H9 (cell line): ENCODE measurements around the gene IMPA2. TPM values are rescaled to one million over a fixed set of nuclear protein-coding genes. Genes with fewer than 3 reads are reported as not detected.

Experiments
- DNase-seq: peaks from one replicate; pipeline ENCODE4 v3.0.0-alpha.2; 2017
- H2AFZ ChIP-seq: one replicate; pipeline ENCODE4 v1.6.1; 2013; ENCODE audit warnings: mild to moderate bottlenecking, low read length, control low read depth, moderate library complexity
- H2AK5ac ChIP-seq: 2 replicates; pipeline ENCODE4 v1.6.1; 2013; ENCODE audit warnings: low read length, control low read depth, mixed read lengths; ENCODE audit not compliant: insufficient read length
- H2BK120ac ChIP-seq: one replicate; pipeline ENCODE4 v1.6.1; 2013; ENCODE audit warnings: low read depth, mild to moderate bottlenecking, low read length, control low read depth, inconsistent platforms; ENCODE audit not compliant: poor library complexity, severe bottlenecking
- H2BK12ac ChIP-seq: 2 replicates; pipeline ENCODE4 v1.6.1; 2013; ENCODE audit warnings: low read length, control low read depth, mixed read lengths, low read depth; ENCODE audit not compliant: insufficient read length
- H2BK15ac ChIP-seq: 2 replicates; pipeline ENCODE4 v1.6.1; 2013; ENCODE audit warnings: low read depth, low read length, control low read depth
- H2BK20ac ChIP-seq: one replicate; pipeline ENCODE4 v1.6.1; 2013; ENCODE audit warnings: low read depth, mild to moderate bottlenecking, low read length, control low read depth, inconsistent platforms; ENCODE audit not compliant: poor library complexity, severe bottlenecking
- H2BK5ac ChIP-seq: 2 replicates; pipeline ENCODE4 v1.6.1; 2013; ENCODE audit warnings: low read length, control low read depth, mixed read lengths; ENCODE audit not compliant: insufficient read length
- H3K14ac ChIP-seq: 2 replicates; pipeline ENCODE4 v1.6.1; 2013; ENCODE audit warnings: low read length, control low read depth; ENCODE audit not compliant: insufficient read depth
- H3K18ac ChIP-seq: 2 replicates; pipeline ENCODE4 v1.6.1; 2013; ENCODE audit warnings: low read depth, mild to moderate bottlenecking, mixed read lengths, low read length, control low read depth; ENCODE audit not compliant: insufficient read length
- H3K23ac ChIP-seq: 2 replicates; pipeline ENCODE4 v1.6.1; 2013; ENCODE audit warnings: low read length, control low read depth, mixed read lengths, low read depth; ENCODE audit not compliant: insufficient read length
- H3K23me2 ChIP-seq: 2 replicates; pipeline ENCODE4 v1.6.1; 2013; ENCODE audit warnings: low read depth, mild to moderate bottlenecking, mixed read lengths, low read length, control low read depth; ENCODE audit not compliant: insufficient read length, poor library complexity, severe bottlenecking
- H3K27ac ChIP-seq: 2 replicates; pipeline ENCODE4 v1.5.1; 2013; ENCODE audit warnings: low read length, control low read depth, mixed read lengths, low read depth; ENCODE audit not compliant: insufficient read length
- H3K27me3 ChIP-seq: 2 replicates; pipeline ENCODE4 v1.6.1; 2013; ENCODE audit warnings: low read length, control low read depth, inconsistent platforms; ENCODE audit not compliant: insufficient read depth
- H3K4ac ChIP-seq: 2 replicates; pipeline ENCODE4 v1.6.1; 2013; ENCODE audit warnings: low read depth, mild to moderate bottlenecking, control low read depth, inconsistent platforms, low read length, moderate library complexity
- H3K4me1 ChIP-seq: 2 replicates; pipeline ENCODE4 v1.6.1; 2013; ENCODE audit warnings: low read length, control low read depth, inconsistent platforms; ENCODE audit not compliant: insufficient read depth
- H3K4me2 ChIP-seq: 2 replicates; pipeline ENCODE4 v1.6.1; 2013; ENCODE audit warnings: low read length, control low read depth, mixed read lengths; ENCODE audit not compliant: insufficient read length, insufficient read depth
- H3K56ac ChIP-seq: 2 replicates; pipeline ENCODE4 v1.6.1; 2013; ENCODE audit warnings: low read depth, mild to moderate bottlenecking, mixed read lengths, low read length, control low read depth; ENCODE audit not compliant: insufficient read length
- H3K79me1 ChIP-seq: 2 replicates; pipeline ENCODE4 v1.6.1; 2013; ENCODE audit warnings: low read depth, mild to moderate bottlenecking, moderate library complexity, low read length, control low read depth, inconsistent platforms; ENCODE audit not compliant: insufficient read depth, poor library complexity, severe bottlenecking
- H3K79me2 ChIP-seq: 2 replicates; pipeline ENCODE4 v1.6.1; 2013; ENCODE audit warnings: low read length, control low read depth, inconsistent platforms; ENCODE audit not compliant: insufficient read depth
- H3K9ac ChIP-seq: 2 replicates; pipeline ENCODE4 v1.6.1; 2013; ENCODE audit warnings: low read length, control low read depth, mixed read lengths; ENCODE audit not compliant: insufficient read length; ENCODE audit errors: extremely low read depth
- H3K9me3 ChIP-seq: one replicate; pipeline ENCODE4 v1.6.1; 2013; ENCODE audit warnings: low read depth, low read length, inconsistent platforms; ENCODE audit not compliant: control insufficient read depth
- H3T11ph ChIP-seq: one replicate; pipeline ENCODE4 v1.6.1; 2013; ENCODE audit warnings: mild to moderate bottlenecking, low read length, control low read depth, inconsistent platforms
- H4K20me1 ChIP-seq: one replicate; pipeline ENCODE4 v1.6.1; 2013; ENCODE audit not compliant: control insufficient read depth, insufficient read length, insufficient read depth
- H4K5ac ChIP-seq: 2 replicates; pipeline ENCODE4 v1.6.1; 2013; ENCODE audit warnings: low read depth, mild to moderate bottlenecking, mixed read lengths, low read length, control low read depth; ENCODE audit not compliant: insufficient read length
- H4K8ac ChIP-seq: replicated peaks from 2 replicates; pipeline ENCODE4 v1.6.1; 2013; ENCODE audit warnings: low read length, control low read depth, mixed read lengths, low read depth; ENCODE audit not compliant: insufficient read length
- H4K91ac ChIP-seq: 2 replicates; pipeline ENCODE4 v1.6.1; 2013; ENCODE audit warnings: low read depth, mild to moderate bottlenecking, moderate library complexity, mixed read lengths, low read length, control low read depth; ENCODE audit not compliant: insufficient read length
- H3K27ac Mint-ChIP-seq, 3 experiments: 2 replicates in 2 of 3; 3 replicates in 1 of 3; pipeline ENCODE4 v1.8.0; 2020 to 2021; ENCODE audit warnings: mixed read lengths in 3 of 3, mild to moderate bottlenecking in 1 of 3, moderate library complexity in 1 of 3
- H3K27me3 Mint-ChIP-seq: 2 replicates; pipeline ENCODE4 v1.8.0; 2021; ENCODE audit warnings: low read depth, mild to moderate bottlenecking, moderate library complexity, mixed read lengths
- H3K36me3 Mint-ChIP-seq, 3 experiments: 2 replicates in 2 of 3; 3 replicates in 1 of 3; pipeline ENCODE4 v1.8.0; 2020 to 2021; ENCODE audit warnings: low read depth in 3 of 3, mixed read lengths in 3 of 3; ENCODE audit not compliant: insufficient read depth in 1 of 3
- H3K4me1 Mint-ChIP-seq, 2 experiments: 2 replicates each; pipeline ENCODE4 v1.8.0; 2020; ENCODE audit warnings: mixed read lengths in 2 of 2
- H3K4me3 Mint-ChIP-seq, 2 experiments: 2 replicates in 1 of 2; 3 replicates in 1 of 2; pipeline ENCODE4 v1.8.0; 2020 to 2021; ENCODE audit warnings: mild to moderate bottlenecking in 2 of 2, mixed read lengths in 2 of 2, moderate library complexity in 1 of 2
- H3K9me3 Mint-ChIP-seq, 2 experiments: 2 replicates in 1 of 2; 3 replicates in 1 of 2; pipeline ENCODE4 v1.8.0; 2020; ENCODE audit warnings: mild to moderate bottlenecking in 2 of 2, mixed read lengths in 2 of 2, moderate library complexity in 1 of 2
- CTCF ChIP-seq: fragments of 200-600 bp; sonication (generic); conservative IDR thresholded peaks from 3 replicates; pipeline ENCODE4 v1.8.0; 2021; ENCODE audit warnings: antibody characterized with exemption, mild to moderate bottlenecking
- whole genome bisulfite sequencing: extraction: QIAGEN DNeasy Blood & Tissue Kit; methylation state at CpG from one replicate; pipeline ENCODE4 v1.1.7; 2013; ENCODE audit warnings: missing lambda C conversion rate, low lambda C conversion rate, mixed read lengths; ENCODE audit not compliant: insufficient read length; ENCODE audit errors: extremely low coverage; 5-methylcytosine and 5-hydroxymethylcytosine counted together
- total RNA-seq: library from RNA; stranded (reverse); gene quantifications from 2 replicates; pipeline ENCODE4 v1.2.1, GENCODE V29; 2021

Gene IMPA2
- total RNA-seq, 1 experiment from 2014 or later, result 73.8 TPM

DNA sequence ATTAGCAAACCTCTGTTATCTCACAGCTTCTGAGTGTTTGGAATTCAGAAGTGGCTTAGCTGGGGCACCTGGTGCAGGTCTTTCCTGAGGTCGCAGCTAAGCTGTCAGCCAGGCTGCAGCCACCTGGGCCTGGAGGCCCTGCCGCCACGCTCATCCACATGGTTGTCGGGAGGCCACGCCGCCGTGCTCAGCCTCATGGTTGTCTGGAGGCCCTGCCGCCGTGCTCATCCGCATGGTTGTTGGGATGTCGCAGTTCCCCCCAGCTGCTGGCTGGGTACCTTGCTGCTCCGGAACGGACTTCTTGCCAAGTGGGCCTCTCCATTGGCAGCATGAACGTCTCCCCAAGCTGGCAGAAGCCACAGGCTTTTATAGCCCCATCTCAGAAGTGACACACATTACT is 48.9 kb upstream of the IMPA2 start:
- no peak overlapping the region; a peak in 1 of 7 replicates for H3K27ac Mint-ChIP-seq
- no CpG with 5 or more reads among the region's 14 CpGs for WGBS
- Histone ChIP-seq H3K27ac (no peak overlapping the region), H3K4ac (no peak overlapping the region), H3K79me2 (no peaks in the 10 kb centered on the region), H2BK5ac (no peak overlapping the region), H3K18ac (no peak overlapping the region), H3K23ac (no peak overlapping the region), H2AK5ac (no peak overlapping the region), H3K23me2 (no peaks in the 10 kb centered on the region), H3K79me1 (no peaks in the 10 kb centered on the region), H3K14ac (no peak overlapping the region), H3T11ph (no peak overlapping the region), H2BK20ac (no peak overlapping the region), H3K4me2 (no peak overlapping the region), H3K4me1 (peaks cover 2% of the 10 kb centered on the region; the same call in 1 of the 2 replicates), H4K8ac (no peak overlapping the region), H4K91ac (no peak overlapping the region), H3K56ac (no peak overlapping the region), H3K9me3 (no peaks in the 10 kb centered on the region), H2AFZ (no peak overlapping the region), H2BK12ac (no peak overlapping the region), H2BK120ac (no peak overlapping the region), H3K27me3 (no peaks in the 10 kb centered on the region), H4K20me1 (no peaks in the 10 kb centered on the region), H3K9ac (no peak overlapping the region), H4K5ac (no peak overlapping the region), H2BK15ac (no peak overlapping the region)
- no peak overlapping the region for H3K4me3 Mint-ChIP-seq
- no peak for TF ChIP-seq CTCF
- H3K36me3 Mint-ChIP-seq, result no peaks in the 10 kb centered on the region; a peak in 1 of 7 replicates
- no peak for DNase-seq
- peaks cover 0 to 2% of the 10 kb centered on the region in 2 experiments; a peak in 1 of 4 replicates for H3K4me1 Mint-ChIP-seq
- H3K9me3 Mint-ChIP-seq, result no peaks in the 10 kb centered on the region; a peak in 1 of 5 replicates
- no peaks in the 10 kb centered on the region for H3K27me3 Mint-ChIP-seq
